GM12878 (cell line): ENCODE data around the gene CWF19L2. TPM values are rescaled to one million over a fixed set of nuclear protein-coding genes. Genes with fewer than 3 reads are reported as not detected.

Experiments used
- MLLT1 ChIP-seq: fragments of 450-650 bp; IDR thresholded peaks from 2 replicates; pipeline ENCODE4 v1.6.1; 2016; ENCODE audit warnings: mild to moderate bottlenecking
- TBL1XR1 ChIP-seq: IDR thresholded peaks from 2 replicates; pipeline ENCODE4 v1.6.1; 2012; ENCODE audit warnings: low read depth, low read length, improper control_type of control experiment
- polyA plus RNA-seq, 11 experiments: library from polyadenylated mRNA; depleted of rRNA in 4 of 11; unstranded in 6 of 11; stranded (reverse) in 5 of 11; fragments of >200 nt; fragmentation: Nextera tagmentation in 4 of 11; fragmentation: Illumina TruSeq in 1 of 11; extraction: Ambion mirVana in 4 of 11; extraction: Trizol in 1 of 11; gene quantifications; 1 replicate in 1 of 11; 2 replicates in 10 of 11; pipeline versions ENCODE4 v1.2.1 to v1.2.3, GENCODE V29; 2011 to 2016; ENCODE audit warnings: inconsistent platforms in 2 of 11, missing spikeins in 2 of 11, low read depth in 1 of 11
- total RNA-seq, 4 experiments: library from RNA; depleted of rRNA in 3 of 4; stranded (reverse); fragments of >200 nt in 3 of 4; fragmentation: Illumina TruSeq in 1 of 4; extraction: Trizol in 1 of 4; gene quantifications; 2 replicates each; pipeline versions ENCODE4 v1.2.1 to v1.2.3, GENCODE V29; 2013 to 2021

The CWF19L2 gene
- total and polyA plus RNA-seq, 10 of the 15 experiments (the other 5 are each of a cell fraction or from before 2014, with no cell fraction given) = 4.5 to 18.8 (median 7.2) TPM

GRCh38 chr11:107282195-107282594 lies 175.4 kb downstream of the CWF19L2 start (continued):
- no peak for TF ChIP-seq TBL1XR1
- TF ChIP-seq MLLT1 = no peak

Other genes with a start within 250 kb of the CWF19L2 start
- 8.5 TPM in 2 replicates for gene ALKBH8, start 107.9 kb upstream of the CWF19L2 start, total RNA-seq (2014; rRNA removed)
- 12.0 and 13.1 TPM in 2 replicates for gene ALKBH8, start 107.9 kb upstream of the CWF19L2 start, total RNA-seq (2014; rRNA removed; fragmentation: Illumina TruSeq; extraction: Trizol)
- gene ALKBH8, start 107.9 kb upstream of the CWF19L2 start, total RNA-seq (2021) = 8.4 and 9.1 TPM in 2 replicates
- gene ALKBH8, start 107.9 kb upstream of the CWF19L2 start, polyA plus RNA-seq (2011; rRNA removed) = 11.0 and 18.1 TPM in 2 replicates
- gene ALKBH8, start 107.9 kb upstream of the CWF19L2 start, polyA plus RNA-seq (2014; fragmentation: Illumina TruSeq; extraction: Trizol) = 12.0 and 12.1 TPM in 2 replicates
- gene ALKBH8, start 107.9 kb upstream of the CWF19L2 start, polyA plus RNA-seq (2014; fragmentation: Nextera tagmentation; extraction: Ambion mirVana) = 1 to 10 TPM; 4.6 to 4.7 TPM
- gene ALKBH8, start 107.9 kb upstream of the CWF19L2 start, polyA plus RNA-seq (2014; rRNA removed) = 6.5 and 6.7 TPM in 2 replicates
- gene ALKBH8, start 107.9 kb upstream of the CWF19L2 start, polyA plus RNA-seq (2016; fragmentation: Nextera tagmentation; extraction: Ambion mirVana) = 10 to 100 TPM; 10.6 to 11.6 TPM
- gene ELMOD1, start 133.3 kb upstream of the CWF19L2 start, total RNA-seq (2014; rRNA removed) = not detected in 2 replicates
- not detected in 2 replicates for gene ELMOD1, start 133.3 kb upstream of the CWF19L2 start, total RNA-seq (2014; rRNA removed; fragmentation: Illumina TruSeq; extraction: Trizol)
- gene ELMOD1, start 133.3 kb upstream of the CWF19L2 start, total RNA-seq (2021) = not detected in 2 replicates
- not detected in 2 replicates for gene ELMOD1, start 133.3 kb upstream of the CWF19L2 start, polyA plus RNA-seq (2011; rRNA removed)
- not detected in 2 replicates for gene ELMOD1, start 133.3 kb upstream of the CWF19L2 start, polyA plus RNA-seq (2014; fragmentation: Illumina TruSeq; extraction: Trizol)
- gene ELMOD1, start 133.3 kb upstream of the CWF19L2 start, polyA plus RNA-seq (2014; fragmentation: Nextera tagmentation; extraction: Ambion mirVana) = not detected
- 0.04 TPM in 1 of 2 replicates, not detected in the other for gene ELMOD1, start 133.3 kb upstream of the CWF19L2 start, polyA plus RNA-seq (2014; rRNA removed)
- not detected for gene ELMOD1, start 133.3 kb upstream of the CWF19L2 start, polyA plus RNA-seq (2016; fragmentation: Nextera tagmentation; extraction: Ambion mirVana)